HepG2 (cell line): ENCODE data around the gene NFAT5. TPM values are rescaled to one million over a fixed set of nuclear protein-coding genes. Genes with fewer than 3 reads are reported as not detected.

Source experiments
- ATAC-seq: fragments of 200-7000 bp; cut with Tn5 transposase; 3 replicates; pipeline ENCODE4 v1.9.1; 2020; ENCODE audit warnings: mild to moderate bottlenecking, moderate library complexity
- BruUV-seq: library from RNA; stranded (reverse); fragments of 400-500 nt; replicated peaks from 2 replicates; lab custom pipeline; 2021; lab: Mats Ljungman, UMichigan
- CTCF ChIA-PET: fragments of 300-600 bp; formaldehyde crosslinking; extraction: SDS; loops from one replicate; lab custom pipeline; 2021; ENCODE audit warnings: low total read pairs, inconsistent platforms, low intra/inter-chr PET ratio; lab: Yijun Ruan, JAX
- POLR2A ChIA-PET: fragments of 350-600 bp; sonication (Branson Sonifier 250); formaldehyde crosslinking; loops from one replicate; lab custom pipeline; 2020; ENCODE audit warnings: antibody characterized with exemption, inconsistent platforms; lab: Yijun Ruan, JAX
- DNase-seq: peaks from one replicate; pipeline ENCODE4 v3.0.0-alpha.2; 2015; ENCODE audit warnings: low spot score
- FAIRE-seq: peaks from 3 replicates; lab custom pipeline; 2011; peaks lifted over from hg19 to GRCh38; lab: Jason Lieb, UNC
- H2AFZ ChIP-seq: one replicate; pipeline ENCODE4 v1.6.1; 2011; ENCODE audit warnings: low read length, inconsistent platforms
- H3K27ac ChIP-seq: fragments of 300-600 bp; 3 replicates; pipeline ENCODE4 v1.8.0; 2011; ENCODE audit warnings: mixed run types, mild to moderate bottlenecking, mixed read lengths, low read length, inconsistent platforms; ENCODE audit not compliant: insufficient read depth; ENCODE audit errors: extremely low read length
- H3K27me3 ChIP-seq, 2 experiments: fragments of 200-600 bp in 1 of 2; 2 replicates in 1 of 2; 3 replicates in 1 of 2; pipeline versions ENCODE4 v1.6.0 to v1.8.0; 2011; ENCODE audit warnings: low read length in 2 of 2, mild to moderate bottlenecking in 2 of 2, moderate library complexity in 2 of 2, inconsistent platforms in 1 of 2; ENCODE audit not compliant: insufficient read depth in 2 of 2, control insufficient read depth in 1 of 2
- H3K36me3 ChIP-seq, 2 experiments: fragments of 200-600 bp in 1 of 2; replicated peaks in 1 of 2; 2 replicates in 1 of 2; 3 replicates in 1 of 2; pipeline versions ENCODE4 v1.5.1 to v1.8.0; 2011; ENCODE audit warnings: low read length in 2 of 2, inconsistent platforms in 1 of 2; ENCODE audit not compliant: insufficient read depth in 2 of 2, control insufficient read depth in 1 of 2
- H3K4me1 ChIP-seq: 2 replicates; pipeline ENCODE4 v1.5.1; 2012; ENCODE audit warnings: low read length, inconsistent platforms; ENCODE audit not compliant: insufficient read depth
- H3K4me2 ChIP-seq: 2 replicates; pipeline ENCODE4 v1.6.0; 2011; ENCODE audit warnings: low read depth, low read length, inconsistent platforms
- H3K4me3 ChIP-seq, 3 experiments: fragments of 200-600 bp in 1 of 3; sonication (generic), shearing (Covaris generic) in 1 of 3; replicated peaks in 1 of 3; 2 replicates each; pipeline ENCODE4 v1.5.1; 2011 to 2016; ENCODE audit warnings: low read length in 3 of 3, inconsistent platforms in 2 of 3, low read depth in 2 of 3, mild to moderate bottlenecking in 2 of 3, control low read depth in 1 of 3, mixed read lengths in 1 of 3; ENCODE audit not compliant: insufficient read depth in 1 of 3
- H3K79me2 ChIP-seq: one replicate; pipeline ENCODE4 v1.6.1; 2011; ENCODE audit warnings: low read length, inconsistent platforms; ENCODE audit not compliant: insufficient read depth
- H3K9ac ChIP-seq: 2 replicates; pipeline ENCODE4 v1.6.0; 2011; ENCODE audit warnings: mild to moderate bottlenecking, low read depth, low read length, inconsistent platforms; ENCODE audit not compliant: insufficient read depth
- H3K9me3 ChIP-seq: 2 replicates; pipeline ENCODE4 v1.5.1; 2012; ENCODE audit warnings: mild to moderate bottlenecking, low read length
- H4K20me1 ChIP-seq: 2 replicates; pipeline ENCODE4 v1.6.0; 2011; ENCODE audit warnings: inconsistent platforms, mild to moderate bottlenecking, low read length, moderate library complexity; ENCODE audit not compliant: insufficient read depth
- CEBPB ChIP-seq: IDR thresholded peaks from 2 replicates; pipeline ENCODE4 v1.6.1; 2011; ENCODE audit warnings: low read depth, low read length, improper control_type of control experiment, borderline replicate concordance
- SPEN ChIP-seq: sonication (generic); formaldehyde crosslinking; IDR thresholded peaks from 2 replicates; pipeline ENCODE4 v1.5.1; 2020; ENCODE audit warnings: low read depth, mild to moderate bottlenecking, missing genetic modification reagents
- TBP ChIP-seq: sonication (generic); formaldehyde crosslinking; IDR thresholded peaks from 2 replicates; pipeline ENCODE4 v1.5.0; 2020; ENCODE audit warnings: missing genetic modification reagents
- ZNF121 ChIP-seq: sonication (generic); formaldehyde crosslinking; IDR thresholded peaks from 2 replicates; pipeline ENCODE4 v1.5.0; 2020; ENCODE audit warnings: mild to moderate bottlenecking, missing genetic modification reagents
- WGBS: methylation state at CpG from one replicate; pipeline ENCODE4 v1.1.6; 2017; ENCODE audit warnings: low lambda C conversion rate; 5-methylcytosine and 5-hydroxymethylcytosine counted together
- in situ Hi-C: cut with HindIII; loops from 2 replicates; pipeline ENCODE4 v1.10.0; 2017; ENCODE audit warnings: low pct_unique_long_range_greater_than_20kb; ENCODE audit not compliant: extremely low pct_ligation_motif_present
- intact Hi-C: fragments of 100-400 bp; cut with micrococcal nuclease; formaldehyde crosslinking; loops from one replicate; pipeline ENCODE4 v1.10.0; 2022; ENCODE audit not compliant: unreplicated experiment
- polyA plus RNA-seq, 8 experiments: library from polyadenylated mRNA; depleted of rRNA in 3 of 8; stranded (reverse) in 7 of 8; unstranded in 1 of 8; fragments of >200 nt; fragmentation: Illumina TruSeq in 4 of 8; extraction: Trizol in 4 of 8; gene quantifications; 2 replicates each; pipeline versions ENCODE4 v1.2.1 to v1.2.3, GENCODE V29; 2011 to 2016; ENCODE audit warnings: low read depth in 4 of 8, missing spikeins in 1 of 8, mixed read lengths in 1 of 8; ENCODE audit not compliant: insufficient read depth in 1 of 8
- total RNA-seq, 5 experiments: library from RNA; depleted of rRNA; stranded (reverse); fragments of >200 nt; fragmentation: Illumina TruSeq; extraction: Trizol; gene quantifications; 2 replicates each; pipeline ENCODE4 v1.2.3, GENCODE V29; 2016; ENCODE audit warnings: low read depth in 1 of 5

NFAT5 gene
- total and polyA plus RNA-seq, 2 of the 13 experiments (the other 11 are each of a cell fraction or from before 2014, with no cell fraction given) = 20.5 to 54.3 TPM

- no peak for ATAC-seq
- H3K4me2 ChIP-seq = no peak overlapping the region
- in situ Hi-C loops (no loop called here), intact Hi-C loops (no loop called here)
- no peaks in the 10 kb centered on the region for H4K20me1 ChIP-seq
- no peaks in the 10 kb centered on the region for H3K9me3 ChIP-seq
- no peaks in the 10 kb centered on the region for H3K79me2 ChIP-seq
- H3K9ac ChIP-seq = no peak overlapping the region
- FAIRE-seq = no peak
- ChIA-PET POLR2A (interaction anchor here (1.2 kb wide), 1 partner anchor 21 kb away, joined by 3 read pairs; no protein-coding TSS in a partner anchor), CTCF (no interaction called here)
- no TSS peak for BruUV-seq
- no peak overlapping the region for H2AFZ ChIP-seq
- H3K4me3 ChIP-seq = no peak overlapping the region
- no peak for DNase-seq
- TF ChIP-seq CEBPB = peak; percentile 46; the same call in 1 of the 2 replicates
- no peak for TF ChIP-seq TBP
- H3K27me3 ChIP-seq = no peaks in the 10 kb centered on the region
- H3K36me3 ChIP-seq = no peaks in the 10 kb centered on the region
- peaks cover 20% of the 10 kb centered on the region for H3K4me1 ChIP-seq
- no peak overlapping the region for H3K27ac ChIP-seq
Observed at GRCh38 chr16:69542974-69543373, 22.8 kb upstream of the NFAT5 start.

- ChIA-PET POLR2A (interaction anchor here (1.2 kb wide), 1 partner anchor 20 kb away, joined by 3 read pairs; no protein-coding TSS in a partner anchor), CTCF (no interaction called here)
- BruUV-seq = no TSS peak
- intact Hi-C loops (no loop called here), in situ Hi-C loops (no loop called here)
- TF ChIP-seq ZNF121 (CRISPR knock-in tag) = 0 out of 2 replicates have a peak, but pooled peaks have one; percentile 45
- no peak for TF ChIP-seq SPEN
- peaks cover 20% of the 10 kb centered on the region for H3K4me1 ChIP-seq
- H3K36me3 ChIP-seq = no peaks in the 10 kb centered on the region
- H2AFZ ChIP-seq = no peak overlapping the region
- H3K79me2 ChIP-seq = no peaks in the 10 kb centered on the region
- no peak for FAIRE-seq
- H3K27ac ChIP-seq = no peak overlapping the region
- no peaks in the 10 kb centered on the region for H3K27me3 ChIP-seq
- no peak for DNase-seq
- WGBS = 61% methylated on average over 3 of the region's 3 CpGs
- no peak overlapping the region for H3K4me2 ChIP-seq
- no peak for ATAC-seq
- H4K20me1 ChIP-seq = no peaks in the 10 kb centered on the region
- no peak overlapping the region for H3K9ac ChIP-seq
- no peaks in the 10 kb centered on the region for H3K9me3 ChIP-seq
- H3K4me3 ChIP-seq = no peak overlapping the region
Observed at GRCh38 chr16:69544088-69544487, 21.7 kb upstream of the NFAT5 start.
